CD1c-positive myeloid dendritic cell (primary cell): Measurements from ENCODE around the gene FLRT1.

Experiments
- DNase-seq: peaks from one replicate; pipeline ENCODE4 v3.0.0-alpha.2; 2016; ENCODE audit errors: extremely low spot score

FLRT1 gene

DNA sequence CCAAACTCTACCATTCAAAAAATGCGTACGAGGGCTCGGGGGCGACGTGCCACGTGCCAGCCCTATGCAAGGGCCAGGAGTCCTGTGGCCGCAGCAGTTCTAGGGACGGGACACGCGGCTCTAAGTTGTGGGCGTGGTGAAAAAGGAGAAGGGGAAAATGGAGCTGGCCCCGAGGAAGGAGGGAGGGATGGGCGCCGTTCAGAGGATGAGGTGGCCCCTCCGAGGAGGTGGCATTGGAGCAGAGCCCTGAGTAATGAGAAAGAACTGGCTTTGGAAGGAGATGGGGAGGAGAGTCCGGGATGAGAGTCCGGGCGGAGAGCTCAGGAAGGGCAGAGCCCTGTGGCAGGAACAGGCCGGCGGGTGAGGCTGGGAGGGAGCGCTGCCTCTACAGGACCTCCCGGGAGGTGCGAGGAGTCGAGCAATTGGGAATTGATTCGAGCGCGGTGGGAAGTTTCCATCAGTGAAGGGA, 28.5 kb upstream of the FLRT1 start:
- peak; percentile 37 for DNase-seq

DNA sequence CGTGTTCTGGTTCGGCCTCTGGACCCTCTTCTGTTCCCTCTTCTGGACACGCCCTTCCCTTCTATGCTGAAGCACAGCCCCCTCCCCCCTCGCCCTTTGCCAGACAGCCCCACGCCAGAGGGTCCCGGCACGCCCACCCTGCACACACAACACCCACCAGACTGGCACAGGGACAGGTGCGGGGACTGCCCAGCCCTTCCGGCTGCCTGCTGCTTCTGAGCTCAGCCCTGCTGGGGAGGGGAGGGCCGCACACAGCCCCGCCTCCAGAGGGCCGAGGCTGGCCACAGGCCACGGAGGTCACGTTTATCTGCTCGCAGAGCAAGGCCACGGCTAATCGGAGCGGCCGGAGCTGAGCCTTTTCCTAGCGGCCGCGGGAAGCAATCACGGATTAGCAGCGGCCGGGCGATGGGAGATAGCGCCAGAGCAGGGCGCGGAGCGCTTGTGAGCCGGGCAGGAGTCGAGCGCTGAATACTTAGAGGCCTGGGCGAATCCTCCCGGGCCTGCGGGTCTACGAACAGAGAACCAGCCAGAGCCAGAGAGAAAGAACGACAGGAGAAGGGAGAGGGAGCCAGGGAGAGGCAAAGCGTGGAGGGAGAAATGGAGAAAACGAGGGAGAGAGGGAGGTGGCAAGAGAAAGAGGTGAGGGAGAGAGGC, 28.0 kb upstream of the FLRT1 start:
- DNase-seq = peak; percentile 72

DNA sequence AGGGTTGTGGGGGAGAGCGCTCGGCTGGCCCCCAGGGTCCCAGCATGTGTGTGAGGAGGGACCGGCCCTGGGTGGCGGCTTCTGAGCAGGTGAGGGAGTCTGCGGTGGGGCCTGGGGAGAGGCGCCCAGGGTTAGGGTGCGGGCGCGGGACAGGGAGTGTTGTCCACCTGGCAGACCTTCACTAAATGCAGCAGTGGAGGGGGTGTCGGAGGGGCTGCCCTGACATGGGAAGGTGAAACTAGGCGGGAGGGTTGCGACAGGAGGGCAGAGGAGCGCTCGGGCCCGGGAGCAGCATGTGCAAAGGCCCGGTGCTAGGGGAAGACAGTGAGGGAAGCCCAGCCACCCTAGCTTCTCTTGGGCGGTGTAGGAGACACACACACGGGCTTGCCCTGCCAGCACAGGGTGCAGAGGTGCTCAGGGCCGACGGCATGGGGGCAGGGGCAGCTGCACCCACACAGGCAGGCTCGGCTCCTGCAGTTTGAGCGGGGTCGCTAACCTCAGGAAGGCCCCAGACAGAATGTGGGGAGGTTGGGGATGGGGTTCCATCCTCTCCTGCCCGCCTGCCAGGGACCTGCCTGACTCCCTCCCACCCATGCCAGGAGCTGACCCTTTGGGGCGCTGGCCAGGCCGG, 27.3 kb upstream of the FLRT1 start:
- no peak for DNase-seq

DNA sequence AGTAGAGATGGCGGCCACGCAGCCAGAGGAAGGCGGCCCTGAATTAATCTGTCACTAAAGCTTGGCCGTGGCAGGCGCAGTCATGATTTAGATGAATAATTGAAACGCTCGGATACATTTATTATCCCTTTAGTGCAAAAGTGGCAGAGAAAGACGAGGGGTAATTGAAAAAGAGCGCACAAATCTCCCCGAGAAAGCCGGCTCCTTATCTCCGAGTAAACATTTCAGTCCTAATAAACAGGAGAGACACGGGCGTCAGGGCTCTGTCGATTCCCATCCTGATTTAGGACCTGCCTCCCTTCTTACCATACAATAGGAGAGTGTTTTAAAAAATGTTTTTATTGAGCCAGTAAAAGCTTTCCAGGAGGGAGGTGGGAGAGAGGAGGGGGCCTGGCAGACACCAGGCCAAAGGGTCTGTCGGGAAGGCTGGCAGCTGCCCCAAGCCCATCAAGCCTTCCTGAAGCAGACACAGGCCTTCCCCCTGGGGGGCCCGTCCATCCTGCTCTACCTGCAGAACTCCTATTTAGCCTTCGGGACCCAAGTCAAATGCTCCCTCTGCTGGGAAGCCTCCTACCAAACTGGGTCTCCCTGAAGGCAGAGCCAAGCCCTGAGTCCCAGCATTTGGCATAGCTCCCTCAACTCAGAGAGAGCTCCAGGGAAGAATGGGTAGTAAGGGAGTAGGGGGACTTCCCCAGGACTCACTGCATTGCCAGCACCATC, 26.7 kb upstream of the FLRT1 start:
- DNase-seq = no peak

DNA sequence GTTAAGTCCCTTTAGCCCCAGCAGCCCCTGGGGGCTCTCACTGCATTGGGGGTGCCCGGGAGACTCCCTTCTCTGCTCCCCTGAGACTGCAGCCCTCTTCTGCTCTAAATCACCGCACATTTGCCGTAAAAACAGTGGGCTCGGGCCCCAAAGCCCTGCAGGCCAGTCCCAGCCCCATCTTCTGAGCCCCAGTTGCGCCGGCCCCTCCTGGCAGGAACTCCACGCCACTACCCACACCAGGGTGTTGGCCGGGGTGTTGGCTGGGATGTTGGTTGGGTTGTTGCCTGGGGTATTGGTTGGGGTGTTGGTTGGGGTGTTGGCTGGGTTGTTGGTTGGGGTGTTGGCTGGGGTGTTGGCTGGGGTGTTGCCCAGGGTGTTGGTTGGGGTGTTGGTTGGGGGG, 26.0 kb upstream of the FLRT1 start:
- no peak for DNase-seq

DNA sequence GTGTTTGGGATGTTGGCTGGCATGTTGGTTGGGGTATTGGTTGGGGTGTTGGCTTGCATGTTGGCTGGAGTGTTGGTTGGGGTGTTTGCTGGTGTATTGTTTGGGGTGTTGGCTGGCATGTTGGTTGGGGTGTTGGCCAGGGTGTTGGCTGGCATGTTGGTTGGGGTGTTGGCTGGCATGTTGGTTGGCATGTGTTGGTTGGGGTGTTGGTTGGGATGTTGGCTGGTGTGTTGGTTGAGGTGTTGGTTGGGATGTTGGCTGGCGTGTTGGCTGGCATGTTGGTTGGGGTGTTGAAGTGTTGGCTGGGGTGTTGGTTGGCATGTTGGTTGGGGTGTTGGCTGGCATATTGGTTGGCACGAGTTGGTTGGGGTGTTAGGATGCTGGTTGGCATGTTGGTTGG, 24.9 kb upstream of the FLRT1 start:
- DNase-seq = no peak

DNA sequence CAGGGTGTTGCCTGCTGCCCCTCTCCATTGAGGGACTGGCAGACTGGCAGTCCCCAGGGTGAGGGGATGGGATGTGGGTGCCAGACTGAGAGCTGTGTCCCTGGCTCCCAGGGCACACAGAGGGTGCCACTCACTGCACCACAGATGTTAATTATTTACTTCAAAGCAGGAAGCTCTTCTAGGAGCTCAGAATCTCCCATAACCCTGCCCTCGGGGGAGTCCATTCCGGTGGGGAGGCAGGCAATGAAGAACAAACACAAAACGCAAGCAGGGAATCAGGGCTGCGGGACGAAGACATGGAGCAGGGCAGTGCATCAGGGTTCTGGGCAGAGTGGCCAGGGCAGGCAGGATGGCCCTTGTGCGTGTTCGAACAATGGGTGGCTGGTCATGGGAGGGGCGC, 24.4 kb upstream of the FLRT1 start:
- DNase-seq = no peak

DNA sequence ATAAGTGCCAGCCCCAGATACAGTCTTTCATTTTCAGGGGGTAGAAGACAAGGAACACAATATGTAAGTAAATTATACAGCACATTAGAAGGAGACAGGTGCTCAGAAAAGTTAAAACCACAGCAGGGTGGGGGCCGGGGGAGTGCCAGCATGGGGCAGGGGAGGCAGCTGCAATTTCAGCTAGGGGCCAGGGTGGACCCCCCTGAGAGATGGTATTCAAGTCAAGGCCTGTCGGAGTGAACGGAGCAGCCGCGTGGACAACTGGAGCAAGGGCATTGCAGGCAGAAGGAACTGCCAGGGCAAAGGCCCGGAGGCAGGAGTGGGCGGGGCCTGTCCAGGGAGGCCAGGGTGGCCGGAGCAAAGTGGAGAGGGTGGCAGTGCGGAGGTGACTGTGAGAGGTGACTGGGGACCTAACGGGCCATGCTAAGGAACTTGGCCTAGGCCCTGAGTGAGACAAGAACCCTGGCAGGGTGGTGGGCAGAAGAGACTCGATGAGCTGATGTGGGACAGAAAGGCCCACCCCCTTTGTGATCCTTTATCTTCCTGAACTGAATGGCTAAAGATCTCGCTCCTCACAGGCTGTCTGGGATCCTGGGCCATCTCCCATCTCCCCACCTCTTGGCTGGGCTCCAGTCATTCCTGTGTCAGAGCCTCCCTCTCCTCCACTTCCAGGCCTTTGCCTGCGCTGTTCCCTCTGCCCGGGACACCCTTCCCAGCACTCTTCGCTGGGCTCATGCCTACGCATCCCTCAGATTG, 22.4 kb upstream of the FLRT1 start:
- DNase-seq = no peak

DNA sequence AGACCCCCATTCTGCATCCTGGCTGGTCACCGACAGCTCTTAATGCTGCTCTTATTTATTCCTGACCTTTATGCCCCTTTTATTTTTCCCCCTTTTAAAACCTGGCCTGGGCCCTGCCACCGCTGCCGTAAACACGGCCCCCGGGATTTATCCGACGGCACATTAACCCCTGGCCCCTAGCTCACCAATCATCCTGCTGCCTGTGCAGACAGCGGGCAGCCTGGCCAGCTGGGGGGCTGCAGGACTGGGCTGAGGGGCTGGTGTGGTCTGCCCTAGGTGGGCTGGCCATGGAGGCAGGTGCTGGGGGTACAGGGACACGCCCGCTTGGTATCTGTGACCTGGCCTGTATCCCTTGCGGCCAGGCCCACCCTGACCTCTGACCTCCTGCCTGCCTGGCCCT, 21.4 kb upstream of the FLRT1 start:
- DNase-seq = no peak

DNA sequence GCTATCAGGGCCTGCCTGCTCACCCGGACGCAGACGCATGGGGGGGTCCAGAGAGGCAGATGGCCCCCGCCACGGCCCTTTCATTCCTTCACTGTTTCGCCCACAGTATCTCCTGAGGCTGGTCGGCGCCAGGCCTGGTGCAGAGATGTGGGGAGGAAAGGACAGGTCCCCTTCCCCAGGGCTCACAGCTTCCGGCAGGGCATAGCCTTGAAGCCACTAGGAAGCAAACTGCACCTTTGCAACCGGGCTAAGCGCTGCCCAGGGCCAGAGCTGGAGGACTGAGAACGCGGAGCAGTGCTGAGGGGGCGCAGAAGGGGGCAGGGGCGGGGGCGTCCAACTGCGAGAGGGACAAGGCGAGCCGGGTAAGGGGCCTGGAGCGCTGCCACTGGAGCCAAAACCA, 20.2 kb upstream of the FLRT1 start:
- DNase-seq = no peak

DNA sequence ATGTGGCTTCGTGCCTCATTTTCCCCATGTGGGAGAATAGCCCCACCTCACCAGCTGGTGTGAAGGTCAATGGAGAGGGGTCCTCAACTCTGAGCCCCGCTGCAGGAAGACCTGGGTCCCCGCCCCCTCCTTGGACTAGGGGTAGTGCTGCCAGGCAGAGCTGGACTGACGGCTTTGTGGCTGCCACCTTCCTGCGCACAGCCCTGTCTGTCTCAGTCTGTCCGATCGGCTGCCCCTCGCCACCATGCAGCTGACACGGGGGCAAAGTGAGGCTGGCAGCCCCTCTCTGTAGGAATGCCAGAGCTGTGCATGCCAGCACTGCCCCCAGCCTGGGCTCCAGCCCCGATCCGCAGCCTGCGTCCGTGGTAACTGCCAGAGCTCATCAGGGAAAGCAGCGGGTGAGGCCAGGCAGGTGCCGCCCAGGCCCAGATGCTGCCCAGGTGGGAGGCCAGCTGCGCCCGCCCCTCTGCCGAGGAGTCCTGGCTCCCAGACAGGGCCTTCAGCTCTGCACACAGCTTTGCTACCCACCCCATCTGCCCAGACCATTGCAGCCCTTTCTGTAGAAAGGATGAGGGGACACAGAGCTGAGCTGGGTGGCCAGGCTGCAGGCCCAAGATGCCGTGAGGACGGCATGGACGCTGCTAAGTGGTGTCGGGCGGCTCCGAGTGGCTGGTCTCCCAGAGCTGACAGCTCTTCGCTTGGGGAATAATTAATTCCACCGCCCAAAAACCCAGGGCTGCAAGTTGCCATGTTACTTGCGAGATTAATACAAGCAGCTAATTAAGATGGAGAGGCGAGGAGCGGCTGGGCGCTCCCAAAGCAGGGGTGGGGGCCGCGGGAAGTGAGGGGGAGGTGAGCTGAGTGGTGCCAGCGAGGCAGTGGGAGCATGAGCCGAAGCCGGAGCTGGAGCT, 19.5 kb upstream of the FLRT1 start:
- DNase-seq = no peak

DNA sequence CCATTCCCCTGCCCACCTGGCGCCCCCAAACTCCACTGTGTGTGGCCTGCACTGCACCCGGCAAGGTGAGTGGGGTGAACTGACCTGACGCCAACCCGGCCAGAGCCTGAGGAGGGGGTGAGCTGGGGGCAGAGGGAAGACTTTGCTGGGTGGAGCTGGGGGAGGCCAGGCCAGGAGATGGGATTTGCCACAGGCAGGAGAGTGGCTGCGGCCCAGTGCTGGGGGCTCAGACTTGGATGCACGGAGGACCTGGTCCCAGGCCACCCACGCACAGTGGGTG, 17.8 kb upstream of the FLRT1 start:
- no peak for DNase-seq

DNA sequence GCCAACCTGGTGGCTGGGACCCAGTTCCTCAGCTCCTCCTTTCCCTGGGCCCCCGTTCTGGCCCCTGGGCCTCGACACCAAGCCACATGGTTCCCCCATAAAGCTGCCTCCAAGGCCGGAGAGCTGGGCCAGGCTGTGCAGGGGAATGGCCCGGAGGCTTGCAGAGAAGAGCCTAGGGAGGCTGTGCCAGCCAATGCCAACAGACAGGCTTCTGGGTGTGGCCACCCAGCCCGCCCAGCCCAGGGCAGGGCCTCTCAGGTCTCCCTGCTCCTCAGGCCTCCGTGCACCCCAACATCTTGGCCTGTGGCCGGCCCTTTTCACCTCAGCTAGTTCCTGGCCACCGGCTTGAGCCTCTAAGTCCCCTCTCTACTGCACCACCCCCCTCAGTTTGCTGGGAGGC, 17.4 kb upstream of the FLRT1 start:
- no peak for DNase-seq

DNA sequence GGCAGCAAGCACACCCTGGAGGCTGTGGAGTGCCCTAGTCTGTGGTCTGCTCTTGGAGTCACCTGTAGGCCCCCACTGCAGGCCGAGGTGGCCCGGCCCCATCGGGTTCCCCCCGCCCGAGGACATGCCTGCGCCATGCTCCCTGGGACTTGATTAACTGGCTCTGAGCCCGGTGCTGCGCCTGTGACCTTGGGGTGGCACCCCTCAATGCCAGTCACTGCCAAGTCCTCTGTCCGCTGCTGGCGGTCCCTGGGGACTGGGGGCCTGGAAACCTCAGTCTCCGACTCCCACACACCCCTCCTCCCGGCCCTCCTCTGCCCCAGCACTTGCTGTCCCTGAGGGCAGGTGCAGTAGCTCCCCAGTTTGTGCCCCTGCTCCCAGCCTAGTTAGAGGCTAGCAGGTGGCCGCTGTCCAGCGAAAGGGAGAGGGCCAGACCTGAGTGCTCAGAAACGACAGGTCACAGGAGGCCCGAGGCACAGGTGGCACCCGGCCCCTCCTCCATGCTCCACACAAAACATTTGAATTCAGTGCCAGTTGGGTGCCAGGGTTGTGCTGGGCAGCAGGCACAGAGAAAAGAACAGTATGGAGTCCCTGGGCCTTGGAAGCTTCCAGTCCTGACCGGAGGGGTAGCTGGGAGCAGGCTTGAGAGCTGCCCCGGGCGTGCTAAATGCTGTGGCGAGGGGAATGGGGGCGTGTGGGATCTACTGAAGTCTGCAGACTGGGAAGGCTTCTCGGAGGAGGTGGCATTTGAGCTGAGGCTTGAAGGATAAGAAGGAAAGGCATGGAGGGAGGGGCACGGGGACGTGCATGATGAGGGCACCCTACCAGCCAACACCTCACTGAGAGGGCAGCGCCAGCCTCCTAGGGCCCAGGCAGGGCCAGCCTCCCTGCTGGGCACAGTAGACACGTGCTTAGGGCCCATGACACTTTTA, 16.4 kb upstream of the FLRT1 start:
- DNase-seq = no peak

DNA sequence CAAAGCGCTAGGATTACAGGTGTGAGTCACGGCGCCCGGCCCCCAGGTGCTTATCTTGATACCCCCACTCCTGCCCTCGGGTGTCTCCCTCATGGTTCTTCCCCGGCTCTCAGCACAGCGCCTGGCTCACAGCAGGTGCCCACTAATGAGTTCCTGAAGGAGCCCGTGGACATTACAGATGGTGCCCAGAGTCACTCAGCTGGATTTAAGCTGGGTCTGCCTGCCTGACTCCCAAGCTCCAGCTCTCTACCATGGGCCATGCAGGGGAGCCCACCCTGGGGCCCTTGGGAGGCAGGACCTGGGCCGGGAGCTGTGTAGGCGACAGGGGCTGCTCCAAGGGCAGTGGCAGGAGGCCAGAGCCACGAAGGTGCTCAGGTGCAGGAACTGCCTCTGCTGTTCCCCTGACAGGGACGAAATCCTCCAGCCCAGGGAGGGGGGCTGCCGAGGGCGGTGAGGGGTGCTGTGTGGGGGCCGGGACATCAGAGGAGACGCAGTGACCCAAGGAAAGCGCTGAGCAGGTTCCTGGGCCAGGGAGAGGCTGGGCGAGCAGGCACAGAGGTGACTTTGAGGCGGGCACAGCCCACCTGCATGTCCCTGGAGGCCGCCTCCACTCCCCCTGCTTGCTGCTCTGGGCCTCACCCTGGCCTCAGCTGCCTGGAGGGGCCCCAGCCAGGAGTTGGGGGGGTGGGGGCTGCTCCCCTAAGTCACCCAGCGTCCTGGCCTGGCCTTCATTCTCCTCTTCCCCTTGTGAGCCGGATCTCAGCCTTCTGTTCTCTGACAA, 14.6 kb upstream of the FLRT1 start:
- DNase-seq = no peak

DNA sequence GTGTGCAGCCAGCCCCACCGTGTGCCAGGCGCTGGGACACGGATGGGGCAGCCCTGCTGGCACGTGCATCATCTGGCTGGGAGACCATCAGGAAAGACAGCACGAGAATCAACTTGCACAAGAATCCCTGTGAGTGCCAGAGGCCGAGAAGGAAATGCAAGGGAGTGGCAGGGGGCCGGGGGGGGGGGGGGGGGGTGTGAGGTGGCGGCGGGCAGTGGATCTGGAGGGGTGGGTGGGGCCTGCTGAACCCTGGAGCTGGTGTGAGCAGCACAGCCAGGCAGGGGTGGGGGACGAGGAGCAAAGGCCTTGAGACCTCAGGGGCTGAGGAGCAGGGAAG, 14.0 kb upstream of the FLRT1 start:
- DNase-seq = no peak

DNA sequence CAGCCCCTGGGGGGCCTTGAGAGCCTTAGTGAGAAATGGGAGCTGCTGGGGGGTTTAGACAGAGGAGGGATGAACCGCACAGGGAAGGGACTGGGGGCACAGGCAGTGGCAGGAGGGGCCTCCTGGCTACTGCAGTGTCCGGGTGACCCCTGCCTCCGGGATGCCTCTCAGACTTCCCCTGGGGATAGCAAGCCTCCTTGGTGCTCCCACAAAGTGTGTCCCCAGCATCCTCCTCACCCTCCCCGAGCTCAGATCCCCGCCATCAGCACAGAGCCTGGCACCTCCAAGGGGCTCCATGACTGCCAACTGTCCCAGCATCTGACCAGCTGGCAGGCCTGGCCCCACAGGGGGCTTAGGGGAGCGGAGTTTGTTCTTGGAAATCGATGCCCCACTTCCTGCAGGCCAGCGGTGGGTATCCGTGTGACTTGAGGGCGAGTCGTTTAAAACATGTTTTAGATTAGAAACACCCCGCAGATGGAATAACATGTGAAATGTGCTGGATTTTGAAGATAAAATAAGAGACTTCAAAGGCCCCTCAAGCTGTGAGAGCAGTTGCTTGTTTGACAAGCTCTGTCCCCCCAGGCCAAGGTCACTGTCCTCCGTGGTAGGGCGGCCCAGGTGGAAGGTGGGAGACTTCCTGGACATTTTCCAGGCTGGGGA, 13.5 kb upstream of the FLRT1 start:
- DNase-seq = no peak

DNA sequence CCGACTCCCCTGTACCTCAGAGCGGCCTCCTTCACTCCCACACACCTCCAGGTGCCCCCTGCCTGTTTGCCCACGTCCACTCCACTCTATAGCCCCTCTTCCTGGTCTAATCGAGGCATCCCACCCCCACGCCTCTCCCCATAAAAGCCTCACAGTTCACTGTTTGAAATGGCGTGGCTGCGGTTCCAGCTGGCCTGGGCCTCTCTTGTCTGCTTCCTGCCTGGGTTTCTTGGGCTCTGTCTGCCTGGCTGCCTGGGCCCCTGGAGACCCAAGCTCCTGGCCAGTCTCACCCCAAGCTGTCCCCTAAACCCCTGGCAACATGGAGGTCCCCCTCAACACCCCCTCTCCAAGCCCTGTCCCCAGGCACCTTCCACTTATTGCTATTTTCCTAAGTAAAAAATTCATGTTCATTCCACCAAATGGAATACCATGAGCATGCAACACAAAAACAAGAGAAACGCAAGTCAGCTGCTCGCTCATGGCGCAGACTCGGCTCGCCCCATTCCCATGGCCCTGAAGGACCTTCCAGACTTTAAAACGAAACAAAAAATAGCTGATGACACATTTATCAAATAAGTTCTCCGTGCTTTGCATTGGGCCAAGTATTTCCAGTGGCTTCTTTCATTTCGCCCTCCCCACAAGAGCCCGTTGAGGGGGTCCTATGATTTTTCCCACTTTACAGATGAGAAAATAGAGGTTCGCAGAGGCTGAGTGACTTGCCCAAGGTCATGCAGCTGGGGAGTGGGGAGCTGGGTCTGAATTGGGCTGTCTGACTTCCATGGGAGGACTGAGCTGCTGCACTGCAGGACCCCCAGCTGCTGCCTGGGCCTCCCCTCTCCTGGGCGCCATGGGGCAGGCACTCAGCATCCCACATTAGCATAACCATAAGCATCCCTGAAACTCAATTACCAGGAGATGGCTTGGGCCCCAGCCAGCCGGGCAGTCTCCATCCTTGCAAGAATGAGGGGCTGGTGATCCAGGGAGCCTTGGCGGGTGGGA, 11.7 kb upstream of the FLRT1 start:
- DNase-seq = no peak
